Ishikawa (cell line): Measurements from ENCODE around the gene DACT3.

Source experiments
- CEBPB ChIP-seq: IDR thresholded peaks from 2 replicates; pipeline ENCODE4 v1.6.1; 2012
- CREB1 ChIP-seq: IDR thresholded peaks from 2 replicates; pipeline ENCODE4 v1.6.1; 2012; ENCODE audit warnings: low read depth
- EGR1 ChIP-seq: IDR thresholded peaks from 2 replicates; pipeline ENCODE4 v1.6.1; 2012
- EP300 ChIP-seq: IDR thresholded peaks from 2 replicates; pipeline ENCODE4 v1.6.1; 2012; ENCODE audit warnings: borderline replicate concordance
- FOXM1 ChIP-seq: IDR thresholded peaks from 2 replicates; pipeline ENCODE4 v1.6.1; 2012; ENCODE audit warnings: low read depth, borderline replicate concordance
- NFIC ChIP-seq: IDR thresholded peaks from 2 replicates; pipeline ENCODE4 v1.6.1; 2012
- RAD21 ChIP-seq: IDR thresholded peaks from 2 replicates; pipeline ENCODE4 v1.6.1; 2012; ENCODE audit warnings: low read depth
- REST ChIP-seq: IDR thresholded peaks from 2 replicates; pipeline ENCODE4 v1.6.1; 2012; ENCODE audit warnings: low read depth, mild to moderate bottlenecking
- TAF1 ChIP-seq: IDR thresholded peaks from 2 replicates; pipeline ENCODE4 v1.6.1; 2012; ENCODE audit warnings: low read depth, mild to moderate bottlenecking
- TCF12 ChIP-seq: IDR thresholded peaks from 2 replicates; pipeline ENCODE4 v1.6.1; 2012; ENCODE audit warnings: low read depth
- TEAD4 ChIP-seq: IDR thresholded peaks from 2 replicates; pipeline ENCODE4 v1.6.1; 2012
- USF1 ChIP-seq: IDR thresholded peaks from 2 replicates; pipeline ENCODE4 v1.6.1; 2012
- YY1 ChIP-seq: IDR thresholded peaks from 2 replicates; pipeline ENCODE4 v1.6.1; 2012; ENCODE audit warnings: low read depth
- ZBTB7A ChIP-seq: IDR thresholded peaks from 2 replicates; pipeline ENCODE4 v1.6.1; 2012; ENCODE audit warnings: low read depth
- TF ChIP-seq, protein P1 (sequence below): IDR thresholded peaks from 2 replicates; pipeline ENCODE4 v1.6.1; 2012

The DACT3 gene, protein sequence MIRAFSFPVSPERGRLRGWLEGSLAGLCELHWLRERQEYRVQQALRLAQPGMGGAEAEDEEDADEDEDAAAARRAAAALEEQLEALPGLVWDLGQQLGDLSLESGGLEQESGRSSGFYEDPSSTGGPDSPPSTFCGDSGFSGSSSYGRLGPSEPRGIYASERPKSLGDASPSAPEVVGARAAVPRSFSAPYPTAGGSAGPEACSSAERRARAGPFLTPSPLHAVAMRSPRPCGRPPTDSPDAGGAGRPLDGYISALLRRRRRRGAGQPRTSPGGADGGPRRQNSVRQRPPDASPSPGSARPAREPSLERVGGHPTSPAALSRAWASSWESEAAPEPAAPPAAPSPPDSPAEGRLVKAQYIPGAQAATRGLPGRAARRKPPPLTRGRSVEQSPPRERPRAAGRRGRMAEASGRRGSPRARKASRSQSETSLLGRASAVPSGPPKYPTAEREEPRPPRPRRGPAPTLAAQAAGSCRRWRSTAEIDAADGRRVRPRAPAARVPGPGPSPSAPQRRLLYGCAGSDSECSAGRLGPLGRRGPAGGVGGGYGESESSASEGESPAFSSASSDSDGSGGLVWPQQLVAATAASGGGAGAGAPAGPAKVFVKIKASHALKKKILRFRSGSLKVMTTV

DNA sequence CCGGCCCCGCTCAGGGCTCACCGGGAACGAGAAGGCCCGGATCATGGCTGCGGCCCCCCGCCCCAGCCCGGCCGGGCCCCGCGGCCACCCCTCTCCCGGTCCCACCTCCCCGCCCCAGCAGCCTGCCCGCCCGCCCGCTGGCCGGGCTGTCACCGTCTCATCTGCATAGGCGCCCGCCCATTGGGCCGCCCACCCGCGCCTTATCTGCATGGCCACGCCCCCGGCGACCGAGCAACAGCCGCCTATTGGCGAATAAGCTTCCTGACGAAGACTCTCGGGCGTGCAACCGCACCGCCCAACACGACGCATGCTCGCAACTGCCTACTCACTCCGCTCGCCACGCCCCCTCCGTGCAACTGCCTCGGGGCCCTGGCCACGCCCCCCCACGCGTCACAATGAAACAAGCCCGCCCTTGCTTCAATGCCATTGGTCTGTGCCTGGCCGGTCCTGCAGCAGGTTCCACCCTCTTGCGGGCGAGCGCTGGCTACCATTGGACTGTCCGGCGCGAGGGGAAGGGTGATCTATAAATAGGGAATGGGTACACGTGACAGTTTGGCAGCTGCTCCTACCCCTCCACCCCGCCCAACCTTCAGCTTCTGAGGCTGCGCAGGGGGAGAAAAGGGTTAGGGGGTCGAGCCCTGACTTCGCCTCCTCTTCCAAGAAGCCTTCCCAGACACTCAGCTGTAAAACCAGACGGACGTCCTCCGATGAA, at the start of gene DACT3:
Gene DACT3 (minus strand): TSS at position 163 of the 712 bp plus-strand sequence. CDS start 118 bp downstream, at position 45.
- TF ChIP-seq RAD21 = no peak
- TF ChIP-seq TCF12 = no peak
- no peak for TF ChIP-seq FOXM1
- no peak for TF ChIP-seq YY1
- TF ChIP-seq CREB1 = peak; percentile 73
- TF ChIP-seq EGR1 = no peak; the same call in none of the 2 replicates
- no peak for TF ChIP-seq EP300
- TF ChIP-seq, protein P1, sequence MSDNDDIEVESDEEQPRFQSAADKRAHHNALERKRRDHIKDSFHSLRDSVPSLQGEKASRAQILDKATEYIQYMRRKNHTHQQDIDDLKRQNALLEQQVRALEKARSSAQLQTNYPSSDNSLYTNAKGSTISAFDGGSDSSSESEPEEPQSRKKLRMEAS = peak; percentile 63
- no peak for TF ChIP-seq TEAD4
- TF ChIP-seq CEBPB = no peak
- TF ChIP-seq REST = no peak
- no peak for TF ChIP-seq TAF1
- TF ChIP-seq NFIC = peak; percentile 78
- TF ChIP-seq ZBTB7A = 0 out of 2 replicates have a peak, but pooled peaks have one; percentile 3
- peak; percentile 92 for TF ChIP-seq USF1

DNA sequence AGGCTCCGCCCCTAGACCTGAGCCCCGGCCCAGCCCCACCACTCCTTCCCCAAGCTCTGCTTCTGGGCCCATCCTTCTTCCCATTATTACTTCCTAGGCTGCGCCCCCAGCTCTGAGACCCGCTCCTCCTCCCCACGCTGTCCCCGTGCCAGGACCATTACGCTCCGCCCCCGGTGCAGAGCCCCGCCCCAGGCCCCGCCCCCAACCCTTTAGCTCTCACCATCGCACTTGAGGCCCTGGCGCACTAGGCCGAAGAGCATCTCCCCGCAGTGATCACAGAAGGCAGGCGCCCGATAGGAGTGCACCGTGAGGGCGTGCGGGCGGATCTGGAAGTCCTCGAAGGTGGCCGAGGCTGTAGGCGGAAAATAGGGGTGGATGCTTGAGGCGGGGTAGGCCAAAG, 49.7 kb upstream of the DACT3 start:
- TF ChIP-seq EP300 = no peak

GRCh38 chr19:46704379-46705076, 43.5 kb upstream of the DACT3 start:
- TF ChIP-seq RAD21 (peak; percentile 39; the same call in 1 of the 2 replicates), TCF12 (no peak), EGR1 (no peak), CEBPB (no peak), USF1 (no peak), NFIC (no peak), YY1 (0 out of 2 replicates have a peak, but pooled peaks have one; percentile 29), FOXM1 (no peak)
- TF ChIP-seq, protein P1 = no peak

- TF ChIP-seq ZBTB7A (no peak), EP300 (no peak), TAF1 (no peak), FOXM1 (no peak), NFIC (no peak), RAD21 (no peak)
- TF ChIP-seq, protein P1 = no peak
Measured at GRCh38 chr19:46700704-46701103, 39.7 kb upstream of the DACT3 start.

- TF ChIP-seq TCF12 = no peak
- TF ChIP-seq TAF1 = no peak
- TF ChIP-seq, protein P1 = no peak
- TF ChIP-seq NFIC = no peak
- TF ChIP-seq RAD21 = no peak
- TF ChIP-seq CREB1 = no peak
- no peak for TF ChIP-seq EP300
- TF ChIP-seq EGR1 = no peak
- no peak for TF ChIP-seq TEAD4
- no peak for TF ChIP-seq USF1
- no peak for TF ChIP-seq ZBTB7A
- no peak for TF ChIP-seq FOXM1
- TF ChIP-seq REST = no peak
- no peak for TF ChIP-seq CEBPB
- TF ChIP-seq YY1 = no peak
Measured at GRCh38 chr19:46698395-46699321, 37.7 kb upstream of the DACT3 start.
